NCI-H1436 (cell line): Measurements from ENCODE around the gene ACAP3.

Source experiments
- DNase-seq: peaks from one replicate; lab custom pipeline; 2025; lab: John Stamatoyannopoulos, UW

Gene ACAP3

GRCh38 chr1:1285102-1285571 is 22.6 kb downstream of the ACAP3 start:
- DNase-seq = no peak

- DNase-seq = no peak
Observed at GRCh38 chr1:1284221-1285101, 23.3 kb downstream of the ACAP3 start.

GRCh38 chr1:1283821-1284220 is 23.9 kb downstream of the ACAP3 start:
- DNase-seq = no peak

- DNase-seq = no peak
Observed at GRCh38 chr1:1282998-1283397, 24.7 kb downstream of the ACAP3 start.

DNA sequence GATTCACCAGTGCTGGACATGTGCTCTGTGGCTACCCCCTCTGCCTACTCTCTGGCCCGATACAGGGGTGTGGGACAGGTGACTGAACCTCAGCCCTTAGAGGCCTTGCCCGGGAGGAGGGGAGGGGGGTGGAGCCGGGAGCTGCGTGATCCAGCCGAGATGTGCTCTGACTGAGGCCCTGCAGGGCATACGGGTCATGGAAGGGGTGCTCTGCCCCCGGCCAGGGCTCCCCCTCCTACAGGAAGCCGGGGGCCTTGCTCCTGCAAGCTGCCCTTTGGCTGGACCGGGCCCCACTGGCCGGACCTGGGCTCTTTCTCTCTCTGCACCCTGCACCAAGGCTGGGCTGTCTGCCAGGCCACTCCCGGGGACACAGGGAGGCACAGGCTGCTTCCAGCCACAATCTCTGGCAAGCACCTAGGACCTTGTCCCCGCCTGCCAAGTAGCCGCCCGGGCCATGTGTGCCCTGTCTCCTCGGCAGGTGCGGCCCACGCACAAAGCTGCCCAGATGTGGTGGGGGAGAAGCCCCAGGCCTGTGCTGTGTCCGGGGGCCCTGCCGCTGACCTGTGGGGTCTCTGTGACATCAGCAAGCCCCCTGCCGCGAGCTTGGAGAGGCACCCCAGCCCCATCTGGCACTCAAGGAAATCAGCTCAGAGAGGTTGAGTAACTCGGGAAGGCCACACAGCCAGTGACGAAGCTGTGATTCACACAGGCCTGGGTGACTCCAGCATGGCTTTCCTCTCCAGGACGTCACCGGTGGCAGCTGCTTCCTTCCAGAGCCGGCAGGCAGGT is 26.0 kb downstream of the ACAP3 start:
- no peak for DNase-seq

DNA sequence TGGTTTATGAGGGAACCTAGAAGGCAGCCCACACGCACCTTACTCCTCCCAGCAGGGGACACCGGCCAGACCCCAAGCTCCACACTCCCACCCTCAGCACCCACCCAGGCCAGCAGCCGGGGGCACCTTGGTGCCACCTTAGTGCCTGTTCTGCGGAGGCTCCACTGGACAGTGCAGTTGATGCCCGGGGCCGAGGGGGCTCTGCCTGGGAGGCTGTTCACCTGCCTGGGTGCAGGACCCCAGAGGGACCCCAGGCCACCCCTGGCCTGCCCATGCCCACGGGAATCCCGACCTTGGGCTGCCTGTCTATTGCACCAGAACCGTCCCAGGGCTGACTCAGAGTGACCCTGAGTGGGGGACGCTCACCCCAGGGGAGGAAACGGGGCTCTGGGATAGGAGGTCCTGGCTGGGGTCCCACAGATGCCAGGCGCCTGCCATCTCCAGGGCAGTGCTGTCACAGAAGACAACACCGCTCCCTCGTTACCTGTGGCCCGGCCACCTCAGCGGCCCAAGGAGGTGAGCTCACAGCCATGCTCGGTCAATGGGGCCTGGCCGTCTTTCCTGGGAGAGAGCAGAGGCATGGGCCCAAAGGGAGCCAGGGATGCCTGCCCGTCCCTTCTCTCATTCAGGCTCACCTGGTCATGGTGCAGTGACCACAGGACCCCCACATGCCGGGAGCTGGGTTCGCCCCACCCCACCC is 26.8 kb downstream of the ACAP3 start:
- DNase-seq = no peak

GRCh38 chr1:1279028-1279427 is 28.7 kb downstream of the ACAP3 start:
- DNase-seq = no peak

- DNase-seq = no peak
Observed at GRCh38 chr1:1278620-1279019, 29.1 kb downstream of the ACAP3 start.

DNA sequence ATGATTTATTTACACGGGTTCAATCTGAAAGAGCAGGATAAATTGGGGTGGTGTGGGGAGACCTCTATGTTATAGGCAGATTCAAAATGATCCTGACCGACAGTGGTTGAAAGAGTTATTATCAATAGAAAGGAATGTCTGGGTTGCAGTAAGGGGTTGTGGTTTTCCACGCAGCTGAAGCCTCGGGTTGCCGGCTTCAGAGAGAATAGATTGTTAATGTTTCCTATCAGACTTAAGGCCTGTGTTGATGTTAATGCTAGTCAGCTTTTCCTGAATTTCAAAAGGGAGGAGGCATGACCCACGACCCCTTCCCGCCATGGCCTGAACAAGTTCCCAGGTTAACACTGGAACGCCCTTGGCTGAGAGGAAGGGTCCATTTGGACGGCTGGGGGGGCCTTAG is 31.9 kb downstream of the ACAP3 start:
- no peak for DNase-seq

- DNase-seq = no peak
Observed at GRCh38 chr1:1274931-1275431, 32.7 kb downstream of the ACAP3 start.

DNA sequence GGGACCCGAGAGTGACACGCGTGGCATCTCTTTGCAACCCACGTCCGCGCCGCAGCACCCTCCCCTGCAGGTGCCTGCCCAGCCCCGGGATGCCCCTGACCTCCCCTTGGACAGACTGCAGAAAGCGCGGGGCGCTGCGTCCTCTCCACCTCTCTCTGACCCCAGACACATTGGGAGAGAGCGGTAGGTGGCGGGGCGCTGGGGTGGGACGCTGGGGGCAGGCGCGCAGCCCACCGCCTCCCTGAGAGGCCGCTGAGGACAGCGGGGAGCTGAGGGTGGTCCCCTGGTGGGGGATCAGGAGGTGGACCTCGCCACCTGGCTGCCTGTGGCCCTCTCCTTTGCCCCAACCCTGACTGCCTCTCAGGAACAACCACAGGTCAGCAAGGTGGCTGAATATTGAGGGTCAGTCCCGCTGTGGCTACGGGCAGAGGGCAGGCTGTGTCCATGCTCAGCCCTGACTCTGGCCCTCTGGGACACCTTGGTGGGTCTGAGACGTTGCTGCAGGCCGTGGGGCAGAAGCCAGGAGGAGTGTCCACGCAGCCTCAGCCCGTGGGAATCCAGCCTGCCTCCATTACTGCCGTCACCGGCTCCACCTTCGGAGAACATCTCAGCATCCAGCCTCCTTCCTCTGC is 33.3 kb downstream of the ACAP3 start:
- no peak for DNase-seq

DNA sequence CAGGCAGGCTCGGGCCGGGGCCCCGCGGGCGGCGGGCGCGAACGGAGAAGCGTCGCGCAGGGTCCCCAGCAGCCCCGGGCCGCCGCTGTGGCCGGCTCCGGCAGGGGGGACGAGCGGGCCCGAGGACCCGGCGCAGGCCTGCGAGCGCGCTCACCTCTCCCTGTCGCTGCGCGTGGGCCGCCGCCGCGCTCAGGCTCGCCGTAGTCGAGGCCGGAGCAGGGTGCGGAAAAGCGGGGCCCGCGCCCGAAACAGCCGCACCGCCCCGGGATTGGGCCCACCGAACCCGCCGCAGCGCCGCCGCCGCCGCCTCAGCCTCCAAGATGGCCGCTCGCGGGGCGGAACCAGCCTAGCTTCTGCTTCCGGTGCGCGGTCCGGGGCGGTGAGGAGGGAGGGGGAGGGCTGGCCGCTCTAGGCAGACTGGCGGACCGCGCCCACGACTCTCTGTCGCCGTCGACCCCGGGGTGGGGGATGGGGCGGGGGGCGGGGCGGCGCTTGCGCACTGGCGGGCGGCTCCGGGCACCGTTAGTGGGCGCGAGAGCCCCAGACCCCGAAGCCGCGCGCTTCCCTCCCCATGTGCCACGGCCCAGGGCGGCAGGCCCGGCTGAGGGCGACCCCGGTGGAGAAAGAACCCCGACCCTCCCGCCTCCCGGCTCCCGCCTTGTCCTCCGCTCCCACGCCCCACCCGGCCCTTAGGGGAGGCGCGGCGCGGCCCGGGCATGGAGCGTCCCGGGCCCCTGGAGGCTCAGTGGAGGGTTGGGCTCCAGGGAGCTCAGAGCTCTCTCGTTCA is 34.0 kb downstream of the ACAP3 start, which contains the start of gene UBE2J2:
UBE2J2 (minus strand) TSS at position 343 of the 787 bp plus-strand sequence. CDS start 5,862 bp downstream, outside the sequence.
- peak; percentile 87 for DNase-seq

DNA sequence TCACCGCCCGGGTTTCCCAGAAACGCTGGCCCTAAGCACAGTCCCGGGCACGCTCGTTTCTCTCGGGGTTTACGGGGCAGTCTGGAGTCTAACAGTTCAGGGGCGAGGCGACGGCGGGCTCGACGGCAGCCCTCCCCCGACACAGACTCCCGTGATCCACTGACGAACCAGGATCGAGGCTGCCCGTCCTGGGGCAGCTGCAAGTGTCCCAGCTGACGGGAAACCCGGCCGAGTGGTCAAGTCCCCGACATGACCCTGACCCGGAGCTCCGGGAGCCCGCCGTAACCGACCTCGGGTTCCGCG is 34.6 kb downstream of the ACAP3 start:
- no peak for DNase-seq

GRCh38 chr1:1272341-1273208 is 35.2 kb downstream of the ACAP3 start:
- DNase-seq = no peak

GRCh38 chr1:1270813-1271212 is 36.9 kb downstream of the ACAP3 start:
- DNase-seq = no peak

GRCh38 chr1:1268284-1268682 is 39.4 kb downstream of the ACAP3 start:
- no peak for DNase-seq

GRCh38 chr1:1267488-1268283 is 40.0 kb downstream of the ACAP3 start:
- DNase-seq = no peak

DNA sequence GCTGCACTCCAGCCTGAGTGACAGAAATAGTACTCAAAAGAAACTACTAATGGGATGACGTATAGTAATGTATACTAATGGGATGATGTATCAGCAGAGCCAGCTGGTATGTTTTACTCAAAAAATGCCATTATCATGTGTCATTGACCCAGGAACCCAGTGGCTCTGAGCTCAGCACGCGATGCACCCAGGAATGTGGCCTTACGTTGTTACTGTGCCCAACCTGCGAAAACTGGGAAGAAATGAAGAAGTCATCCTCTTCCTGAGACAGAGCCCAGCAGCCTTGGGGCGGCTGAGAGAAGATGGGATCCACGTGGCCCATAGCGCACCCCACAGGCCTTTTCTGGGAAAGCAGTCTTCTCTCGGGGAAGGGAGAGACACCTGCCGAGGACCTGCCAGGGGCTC is 42.9 kb downstream of the ACAP3 start:
- no peak for DNase-seq

- no peak for DNase-seq
Observed at GRCh38 chr1:1264026-1264425, 43.7 kb downstream of the ACAP3 start.
